H1 (cell line): ENCODE results near the gene HNF1B. TPM values are rescaled to one million over a fixed set of nuclear protein-coding genes. Genes with fewer than 3 reads are reported as not detected.

Experiments
- CTCF ChIA-PET: fragments of 300-600 bp; sonication (Branson Sonifier 250); formaldehyde crosslinking; loops from one replicate; lab custom pipeline; 2021; ENCODE audit not compliant: partially characterized antibody; lab: Charles Lee
- POLR2A ChIA-PET: fragments of 300-600 bp; sonication (Branson Sonifier 250); formaldehyde crosslinking; loops from one replicate; lab custom pipeline; 2021; ENCODE audit warnings: inconsistent platforms; ENCODE audit not compliant: partially characterized antibody; lab: Charles Lee
- DNase-seq, 2 experiments: peaks; one replicate each; pipeline versions ENCODE4 v3.0.0 to v3.0.0-alpha.2; 2010 to 2022; ENCODE audit warnings: low spot score in 2 of 2, low read depth in 1 of 2, mixed read lengths in 1 of 2
- FAIRE-seq: peaks from 2 replicates; lab custom pipeline; 2011; peaks lifted over from hg19 to GRCh38; lab: Jason Lieb, UNC
- H2AFZ ChIP-seq: 2 replicates; pipeline ENCODE4 v1.8.1; 2012; ENCODE audit warnings: low read length, inconsistent platforms
- H2AK5ac ChIP-seq: 2 replicates; pipeline ENCODE4 v1.6.1; 2013; ENCODE audit warnings: low read depth, low read length
- H2BK120ac ChIP-seq: replicated peaks from 2 replicates; pipeline ENCODE3; 2013; ENCODE audit warnings: low read depth, low read length, inconsistent platforms
- H2BK12ac ChIP-seq: 2 replicates; pipeline ENCODE4 v1.6.1; 2013; ENCODE audit warnings: low read depth, low read length
- H2BK15ac ChIP-seq: 2 replicates; pipeline ENCODE4 v1.6.1; 2013; ENCODE audit warnings: low read length
- H2BK20ac ChIP-seq: 2 replicates; pipeline ENCODE4 v1.6.1; 2013; ENCODE audit warnings: low read length
- H2BK5ac ChIP-seq: 2 replicates; pipeline ENCODE4 v1.6.1; 2013; ENCODE audit warnings: low read depth, low read length
- H3K14ac ChIP-seq: 2 replicates; pipeline ENCODE4 v1.6.1; 2013; ENCODE audit warnings: inconsistent platforms; ENCODE audit not compliant: insufficient read length
- H3K18ac ChIP-seq: 2 replicates; pipeline ENCODE4 v1.6.1; 2013; ENCODE audit warnings: low read length; ENCODE audit errors: extremely low read depth
- H3K23ac ChIP-seq: 2 replicates; pipeline ENCODE4 v1.6.1; 2013; ENCODE audit warnings: inconsistent platforms; ENCODE audit not compliant: insufficient read length
- H3K23me2 ChIP-seq: 2 replicates; pipeline ENCODE4 v1.6.1; 2013; ENCODE audit warnings: low read depth, low read length
- H3K27ac ChIP-seq: 2 replicates; pipeline ENCODE4 v1.6.1; 2011; ENCODE audit warnings: low read depth, low read length, inconsistent platforms
- H3K27me3 ChIP-seq, 4 experiments: replicated peaks in 1 of 4; 1 replicate in 1 of 4; 2 replicates in 3 of 4; pipeline versions ENCODE4 v1.6.1 to v1.8.1; 2011 to 2013; ENCODE audit warnings: low read length in 3 of 4, mild to moderate bottlenecking in 3 of 4, inconsistent platforms in 2 of 4, mixed read lengths in 2 of 4, moderate library complexity in 1 of 4; ENCODE audit not compliant: control insufficient read depth in 3 of 4, insufficient read depth in 3 of 4; ENCODE audit errors: extremely low read depth in 1 of 4
- H3K36me3 ChIP-seq, 4 experiments: 2 replicates each; pipeline versions ENCODE4 v1.6.1 to v1.8.1; 2011 to 2013; ENCODE audit warnings: mild to moderate bottlenecking in 4 of 4, low read length in 3 of 4, moderate library complexity in 2 of 4, control low read depth in 1 of 4, inconsistent platforms in 1 of 4; ENCODE audit not compliant: insufficient read depth in 4 of 4, control insufficient read depth in 2 of 4
- H3K4ac ChIP-seq: replicated peaks from 2 replicates; pipeline ENCODE3; 2013; ENCODE audit warnings: low read length, low read depth, mixed read lengths, inconsistent platforms; ENCODE audit not compliant: insufficient read length
- H3K4me1 ChIP-seq, 4 experiments: replicated peaks in 1 of 4; 1 replicate in 1 of 4; 2 replicates in 3 of 4; pipeline versions ENCODE4 v1.6.1 to v1.8.1; 2011 to 2013; ENCODE audit warnings: low read length in 3 of 4, inconsistent platforms in 2 of 4, mixed read lengths in 1 of 4; ENCODE audit not compliant: insufficient read depth in 4 of 4, control insufficient read depth in 3 of 4
- H3K4me2 ChIP-seq, 2 experiments: 2 replicates each; pipeline versions ENCODE4 v1.6.1 to v1.8.1; 2011 to 2013; ENCODE audit warnings: low read depth in 2 of 2, low read length in 2 of 2, control low read depth in 1 of 2, inconsistent platforms in 1 of 2, mild to moderate bottlenecking in 1 of 2; ENCODE audit not compliant: insufficient read depth in 1 of 2
- H3K4me3 ChIP-seq, 4 experiments: fragments of 200-600, 300-600 bp in 1 of 4; sonication (generic), shearing (Covaris generic), sonication (Bioruptor Twin) in 1 of 4; 2 replicates each; pipeline versions ENCODE4 v1.5.1 to v1.8.1; 2011 to 2016; ENCODE audit warnings: low read length in 4 of 4, low read depth in 3 of 4, control low read depth in 2 of 4, inconsistent platforms in 2 of 4, mild to moderate bottlenecking in 2 of 4, mixed read lengths in 1 of 4, moderate library complexity in 1 of 4; ENCODE audit not compliant: insufficient read depth in 2 of 4; ENCODE audit errors: extremely low read depth in 1 of 4
- H3K56ac ChIP-seq: replicated peaks from 2 replicates; pipeline ENCODE3; 2013; ENCODE audit warnings: low read depth, mild to moderate bottlenecking, mixed read lengths, low read length, inconsistent platforms; ENCODE audit not compliant: insufficient read length
- H3K79me1 ChIP-seq: 2 replicates; pipeline ENCODE4 v1.6.1; 2013; ENCODE audit warnings: low read depth, low read length, control low read depth
- H3K79me2 ChIP-seq, 2 experiments: 2 replicates each; pipeline versions ENCODE4 v1.6.1 to v1.8.1; 2012 to 2013; ENCODE audit warnings: low read length in 2 of 2, mild to moderate bottlenecking in 2 of 2, inconsistent platforms in 1 of 2; ENCODE audit not compliant: insufficient read depth in 2 of 2, control insufficient read depth in 1 of 2
- H3K9ac ChIP-seq, 4 experiments: replicated peaks in 1 of 4; 1 replicate in 1 of 4; 2 replicates in 3 of 4; pipeline versions ENCODE4 v1.6.1 to v1.8.1; 2011 to 2013; ENCODE audit warnings: low read depth in 3 of 4, low read length in 3 of 4, control low read depth in 2 of 4, mild to moderate bottlenecking in 2 of 4, moderate library complexity in 2 of 4, inconsistent platforms in 1 of 4; ENCODE audit errors: extremely low read depth in 1 of 4
- H3K9me3 ChIP-seq, 2 experiments: 2 replicates each; pipeline versions ENCODE4 v1.6.1 to v1.8.1; 2012 to 2013; ENCODE audit warnings: mild to moderate bottlenecking in 2 of 2, moderate library complexity in 2 of 2, control low read depth in 1 of 2, inconsistent platforms in 1 of 2, low read depth in 1 of 2, low read length in 1 of 2, mixed read lengths in 1 of 2; ENCODE audit not compliant: insufficient read depth in 2 of 2
- H4K20me1 ChIP-seq, 2 experiments: replicated peaks in 1 of 2; 2 replicates each; pipeline versions ENCODE3 to v1.8.1; 2011 to 2013; ENCODE audit warnings: inconsistent platforms in 2 of 2, low read length in 2 of 2, mild to moderate bottlenecking in 1 of 2; ENCODE audit not compliant: insufficient read depth in 2 of 2, control insufficient read depth in 1 of 2
- H4K5ac ChIP-seq: 2 replicates; pipeline ENCODE4 v1.6.1; 2013; ENCODE audit warnings: low read length, low read depth, mixed read lengths, inconsistent platforms; ENCODE audit not compliant: insufficient read length
- H4K8ac ChIP-seq: 2 replicates; pipeline ENCODE4 v1.8.0; 2013; ENCODE audit warnings: mild to moderate bottlenecking, moderate library complexity, low read length, inconsistent platforms; ENCODE audit not compliant: insufficient read depth; ENCODE audit errors: extremely low read depth
- H4K91ac ChIP-seq: replicated peaks from 2 replicates; pipeline ENCODE3; 2013; ENCODE audit warnings: low read length, mixed read lengths, inconsistent platforms; ENCODE audit not compliant: insufficient read length
- ASH2L ChIP-seq: fragments of 200-600, 300-600 bp; sonication (generic); IDR thresholded peaks from one replicate; pipeline ENCODE4 v1.7.1; 2017; ENCODE audit warnings: low read length
- BACH1 ChIP-seq: IDR thresholded peaks from 2 replicates; pipeline ENCODE4 v1.6.1; 2012; ENCODE audit warnings: low read length, improper control_type of control experiment
- BCL11A ChIP-seq, 2 experiments: IDR thresholded peaks; one replicate each; pipeline ENCODE4 v1.6.1; 2011; ENCODE audit warnings: low read depth in 2 of 2, low read length in 2 of 2, mild to moderate bottlenecking in 2 of 2
- CBX5 ChIP-seq: fragments of 300-800, 300-1000 bp; sonication (generic); IDR thresholded peaks from 2 replicates; pipeline ENCODE4 v1.7.1; 2016; ENCODE audit warnings: antibody characterized with exemption, low read length, low read depth
- EZH2 ChIP-seq: fragments of 200-600 bp; sonication (generic); IDR thresholded peaks from 2 replicates; pipeline ENCODE4 v1.7.1; 2012; ENCODE audit warnings: low read depth, mild to moderate bottlenecking, moderate library complexity, low read length, inconsistent platforms; ENCODE audit not compliant: severe bottlenecking
- NANOG ChIP-seq: IDR thresholded peaks from 2 replicates; pipeline ENCODE4 v1.6.1; 2011; ENCODE audit warnings: low read length, low read depth, mild to moderate bottlenecking, inconsistent platforms; ENCODE audit not compliant: insufficient read depth, poor library complexity, severe bottlenecking
- PHF8 ChIP-seq: fragments of 200-600 bp; sonication (generic); conservative IDR thresholded peaks from 2 replicates; pipeline ENCODE4 v1.7.1; 2012; ENCODE audit warnings: low read depth, mild to moderate bottlenecking, inconsistent platforms, low read length, moderate library complexity
- RBBP5 ChIP-seq: IDR thresholded peaks from 2 replicates; pipeline ENCODE4 v1.7.1; 2012; ENCODE audit warnings: low read depth, mild to moderate bottlenecking, inconsistent platforms, low read length, moderate library complexity, borderline replicate concordance
- RNF2 ChIP-seq: fragments of 200-900, 300-1000 bp; sonication (generic); IDR thresholded peaks from 2 replicates; pipeline ENCODE4 v1.7.1; 2016; ENCODE audit warnings: borderline replicate concordance, low read depth, mild to moderate bottlenecking, antibody characterized with exemption, low read length; ENCODE audit not compliant: poor library complexity, severe bottlenecking; ENCODE audit errors: missing control alignments
- RXRA ChIP-seq: IDR thresholded peaks from 2 replicates; pipeline ENCODE4 v1.6.1; 2011; ENCODE audit warnings: low read depth, mild to moderate bottlenecking, low read length, moderate library complexity; ENCODE audit not compliant: insufficient read depth
- SIX5 ChIP-seq: IDR thresholded peaks from 2 replicates; pipeline ENCODE4 v1.6.1; 2011; ENCODE audit warnings: mild to moderate bottlenecking, low read depth, low read length
- WGBS, 2 experiments: shearing (Covaris generic) in 1 of 2; methylation state at CpG; one replicate each; pipeline versions ENCODE4 v1.1.6 to v1.1.7; 2013 to 2015; ENCODE audit warnings: low lambda C conversion rate in 2 of 2, mixed read lengths in 2 of 2, inconsistent platforms in 1 of 2, low coverage in 1 of 2, missing lambda C conversion rate in 1 of 2; ENCODE audit not compliant: insufficient replicate concordance in 2 of 2, insufficient coverage in 1 of 2, insufficient read length in 1 of 2; ENCODE audit errors: extremely low coverage in 1 of 2, missing lambda C conversion rate in 1 of 2; 5-methylcytosine and 5-hydroxymethylcytosine counted together
- polyA plus RNA-seq, 7 experiments: library from polyadenylated mRNA; depleted of rRNA in 3 of 7; stranded (reverse) in 5 of 7; unstranded in 2 of 7; fragments of >200 nt in 5 of 7; fragments of 200-250 nt in 2 of 7; gene quantifications; 1 replicate in 5 of 7; 2 replicates in 1 of 7; 4 replicates in 1 of 7; pipeline versions ENCODE4 v1.2.1 to v1.2.3, GENCODE V29; 2011 to 2013; ENCODE audit warnings: missing spikeins in 2 of 7, mixed read lengths in 2 of 7
- total RNA-seq: library from RNA; stranded (reverse); fragmentation: NEBNext Ultra II Directional; extraction: Animal tissue kit (Norgen Biotek cat#: 25700); gene quantifications from 2 replicates; pipeline ENCODE4 v1.2.1, GENCODE V29; 2021

HNF1B gene
- total and polyA plus RNA-seq, 2 of the 8 experiments (the other 6 are each of a cell fraction or from before 2014, with no cell fraction given) = 0.13 to 0.30 TPM

GRCh38 chr17:37742762-37743611 lies 1.9 kb downstream of the HNF1B start:
- no peak for FAIRE-seq
- Histone ChIP-seq H3K36me3 (peaks cover 0 to 7% (median 0%) of the 10 kb centered on the region in 4 experiments; a peak in 1 of 8 replicates), H3K27ac (no peak overlapping the region), H3K79me2 (no peaks in the 10 kb centered on the region), H3K4me2 (peak overlapping the region; percentile 87 to 94), H2BK12ac (no peak overlapping the region), H4K91ac (no peak overlapping the region), H3K14ac (no peak overlapping the region), H3K9ac (no peak overlapping the region), H2AFZ (no peak overlapping the region), H3K9me3 (no peaks in the 10 kb centered on the region), H3K4ac (no peak overlapping the region), H3K23me2 (peaks cover 18% of the 10 kb centered on the region; the same call in 1 of the 2 replicates), H2AK5ac (no peak overlapping the region), H4K20me1 (peaks cover 0 to 2% of the 10 kb centered on the region in 2 experiments), H3K79me1 (no peaks in the 10 kb centered on the region), H2BK15ac (no peak overlapping the region), H3K56ac (no peak overlapping the region), H3K18ac (no peak overlapping the region), H4K5ac (no peak overlapping the region), H2BK20ac (no peak overlapping the region), H2BK5ac (no peak overlapping the region), H4K8ac (peak overlapping the region; percentile 37; the same call in 1 of the 2 replicates), H3K23ac (no peak overlapping the region), H3K27me3 (peaks cover 70 to 99% (median 89%) of the 10 kb centered on the region in 4 experiments), H3K4me3 (peak overlapping the region; percentile 19 to 69 (median 46); a peak in 5 of 8 replicates), H2BK120ac (no peak overlapping the region), H3K4me1 (peaks cover 0 to 21% (median 15%) of the 10 kb centered on the region in 4 experiments; a peak in 5 of 7 replicates)
- peak in 1 of 2 experiments; percentile 68 for DNase-seq
- POLR2A ChIA-PET = no interaction called here
- CTCF ChIA-PET = interaction anchor here (1.5 to 1.7 kb wide), 2 partner anchors 39 to 92 kb away, joined by 3 to 4 read pairs; no protein-coding TSS in a partner anchor
- WGBS, 2 experiments = 1% methylated on average over 61 of the region's 76 CpGs; no CpG with 5 or more reads in 1 of the 2 experiments
- TF ChIP-seq EZH2 (peak; percentile 32), RNF2 (peak; percentile 62), RBBP5 (0 out of 2 replicates have a peak, but pooled peaks have one; percentile 5), SIX5 (no peak), CBX5 (no peak), RXRA (no peak), BCL11A (IDR thresholded peaks at IDR 0.05; ENCODE audit: low read depth in 2 of 2, low read length in 2 of 2) (no peak), NANOG (no peak), BACH1 (no peak), ASH2L (peak; percentile 32), PHF8 (no peak)
